Mucosa of descending colon (tissue), 3 donors: ENCODE data around the gene C19orf25. TPM values are rescaled to one million over a fixed set of nuclear protein-coding genes. Genes with fewer than 3 reads are reported as not detected.
A peak's percentile ranks its signal among the peaks of the same experiment; 100 is the strongest.

ENCODE experiments used
- ATAC-seq: fragments of 200-7000 bp; cut with Tn5 transposase; one replicate; pipeline ENCODE4 v1.9.1; 2020; ENCODE audit warnings: mild to moderate bottlenecking, moderate library complexity
- DNase-seq, 3 donors: peaks; one replicate each; pipeline ENCODE4 v3.0.0-alpha.2; 2020
- H3K36me3 ChIP-seq: fragments of 200-600 bp; one replicate; pipeline ENCODE4 v1.8.0; 2021; ENCODE audit warnings: low read depth, mild to moderate bottlenecking
- H3K4me1 ChIP-seq: fragments of 200-600 bp; one replicate; pipeline ENCODE4 v1.8.0; 2021; ENCODE audit warnings: low read depth, mild to moderate bottlenecking
- H3K4me3 ChIP-seq: fragments of 200-600 bp; one replicate; pipeline ENCODE4 v1.8.0; 2021; ENCODE audit warnings: mild to moderate bottlenecking
- H3K9me3 ChIP-seq: fragments of 200-600 bp; one replicate; pipeline ENCODE4 v1.8.0; 2021; ENCODE audit warnings: mild to moderate bottlenecking
- intact Hi-C, 2 donors: fragments of 100-400 bp; cut with DNase I in 1 of 2; cut with micrococcal nuclease in 1 of 2; formaldehyde crosslinking; loops; one replicate each; pipeline versions ENCODE4 v1.11.0 to v1.11.1; 2022; cut with DNase I, micrococcal nuclease
- long read RNA-seq, 2 donors: library from polyadenylated mRNA; unstranded; transcript quantifications; one replicate each; pipeline ENCODE4 v2.0.0, GENCODE V29; 2019 to 2021
- total RNA-seq, 3 donors: library from RNA; stranded (reverse); fragmentation: NEBNext Ultra II Directional in 2 of 3; extraction: Animal tissue kit (Norgen Biotek cat#: 25700) in 2 of 3; gene quantifications; one replicate each; pipeline versions ENCODE4 v1.2.1 to v1.2.4, GENCODE V29; 2021 to 2023
- TF ChIP-seq, protein P1 (sequence below): fragments of 200-600 bp; IDR thresholded peaks from one replicate; pipeline ENCODE4 v1.8.0; 2022; ENCODE audit warnings: antibody characterized with exemption, mild to moderate bottlenecking
- donor health status: DM: no; HTN: no; CAD: no; lungs with moderate emphysema.
- donor health status: DM: no; HTN: no; CAD: no.
- donor health status: DM: no; HTN: yes; CAD: no.

The C19orf25 gene
- total RNA-seq = 10 to 100 TPM; 36.7 to 48.9 (median 38.1) TPM
- long read RNA-seq, donor 1, transcript C19orf25-203 (3 exons, 1,837 nt) = major isoform, 50 of 92 reads
- long read RNA-seq, donor 1, transcript C19orf25-202 (2 exons, 2,403 nt) = minor isoform, 9 of 92 reads
- long read RNA-seq, donor 1, transcript C19orf25-204 (3 exons, 1,265 nt) = minor isoform, 5 of 92 reads
- long read RNA-seq, donor 1, partial matches to known transcripts = 4 of 92 reads
- long read RNA-seq, donor 1, other reads (novel, unspliced or antisense) = 12 of 92 reads
- long read RNA-seq, donor 2, transcript C19orf25-202 (2 exons, 2,403 nt) = minor isoform, 8 of 58 reads
- long read RNA-seq, donor 2, transcript C19orf25-203 (3 exons, 1,837 nt) = major isoform, 32 of 58 reads
- long read RNA-seq, donor 2, partial matches to known transcripts = 4 of 58 reads
- long read RNA-seq, donor 2, other reads (novel, unspliced or antisense) = 8 of 58 reads

DNA sequence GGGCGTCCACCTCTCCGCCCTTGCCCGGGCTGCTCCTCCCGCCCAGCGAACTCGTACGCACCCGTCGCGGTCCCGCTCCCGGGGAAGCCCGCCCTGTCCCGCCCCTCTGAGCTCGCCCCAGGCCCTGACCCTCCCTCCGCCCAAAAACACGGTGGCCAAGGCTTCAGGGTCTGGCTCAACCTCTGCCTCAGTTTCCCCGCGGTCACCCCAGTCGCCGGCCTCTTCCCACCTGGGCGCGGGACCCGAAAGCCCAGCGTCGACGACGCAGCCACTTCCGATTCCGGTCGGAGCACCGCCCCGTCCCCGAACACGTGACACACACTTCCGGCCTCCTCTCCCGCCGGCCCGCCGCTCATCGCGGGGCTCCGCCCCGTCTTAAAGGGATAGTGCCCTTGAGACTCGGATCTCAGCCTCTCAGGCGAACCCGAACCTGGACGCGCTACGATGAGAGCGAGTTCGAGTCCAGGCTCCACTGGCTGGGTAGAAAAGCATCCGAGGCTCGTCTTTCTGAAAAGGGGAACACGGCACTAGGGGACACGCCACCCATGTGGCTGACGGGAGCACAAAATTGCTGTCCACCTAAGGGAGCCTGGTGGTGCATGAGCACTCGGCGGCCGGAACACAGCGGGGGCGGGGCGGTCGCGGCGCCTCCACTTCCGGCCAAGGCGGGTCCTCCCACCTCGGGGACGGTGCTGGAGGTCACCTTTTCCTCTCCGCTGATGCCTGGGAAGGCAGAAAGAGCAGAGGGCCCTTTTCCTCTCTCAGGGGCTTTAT, at the start of gene C19orf25:
Gene C19orf25 (minus strand): TSS at position 282 of the 774 bp plus-strand sequence. CDS start 312 bp downstream, outside the sequence.
- intact Hi-C loops = no loop called here
- peak; percentile 96 to 97 (median 96) for DNase-seq
- peak within 1 kb of the TSS; percentile 97 for H3K4me3 ChIP-seq
- TF ChIP-seq, protein P1, sequence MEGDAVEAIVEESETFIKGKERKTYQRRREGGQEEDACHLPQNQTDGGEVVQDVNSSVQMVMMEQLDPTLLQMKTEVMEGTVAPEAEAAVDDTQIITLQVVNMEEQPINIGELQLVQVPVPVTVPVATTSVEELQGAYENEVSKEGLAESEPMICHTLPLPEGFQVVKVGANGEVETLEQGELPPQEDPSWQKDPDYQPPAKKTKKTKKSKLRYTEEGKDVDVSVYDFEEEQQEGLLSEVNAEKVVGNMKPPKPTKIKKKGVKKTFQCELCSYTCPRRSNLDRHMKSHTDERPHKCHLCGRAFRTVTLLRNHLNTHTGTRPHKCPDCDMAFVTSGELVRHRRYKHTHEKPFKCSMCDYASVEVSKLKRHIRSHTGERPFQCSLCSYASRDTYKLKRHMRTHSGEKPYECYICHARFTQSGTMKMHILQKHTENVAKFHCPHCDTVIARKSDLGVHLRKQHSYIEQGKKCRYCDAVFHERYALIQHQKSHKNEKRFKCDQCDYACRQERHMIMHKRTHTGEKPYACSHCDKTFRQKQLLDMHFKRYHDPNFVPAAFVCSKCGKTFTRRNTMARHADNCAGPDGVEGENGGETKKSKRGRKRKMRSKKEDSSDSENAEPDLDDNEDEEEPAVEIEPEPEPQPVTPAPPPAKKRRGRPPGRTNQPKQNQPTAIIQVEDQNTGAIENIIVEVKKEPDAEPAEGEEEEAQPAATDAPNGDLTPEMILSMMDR = no peak
- no peaks in the 10 kb centered on the region for H3K36me3 ChIP-seq
- ATAC-seq = peak; percentile 98
- no peaks in the 10 kb centered on the region for H3K9me3 ChIP-seq
- peaks cover 13% of the 10 kb centered on the region for H3K4me1 ChIP-seq

DNA sequence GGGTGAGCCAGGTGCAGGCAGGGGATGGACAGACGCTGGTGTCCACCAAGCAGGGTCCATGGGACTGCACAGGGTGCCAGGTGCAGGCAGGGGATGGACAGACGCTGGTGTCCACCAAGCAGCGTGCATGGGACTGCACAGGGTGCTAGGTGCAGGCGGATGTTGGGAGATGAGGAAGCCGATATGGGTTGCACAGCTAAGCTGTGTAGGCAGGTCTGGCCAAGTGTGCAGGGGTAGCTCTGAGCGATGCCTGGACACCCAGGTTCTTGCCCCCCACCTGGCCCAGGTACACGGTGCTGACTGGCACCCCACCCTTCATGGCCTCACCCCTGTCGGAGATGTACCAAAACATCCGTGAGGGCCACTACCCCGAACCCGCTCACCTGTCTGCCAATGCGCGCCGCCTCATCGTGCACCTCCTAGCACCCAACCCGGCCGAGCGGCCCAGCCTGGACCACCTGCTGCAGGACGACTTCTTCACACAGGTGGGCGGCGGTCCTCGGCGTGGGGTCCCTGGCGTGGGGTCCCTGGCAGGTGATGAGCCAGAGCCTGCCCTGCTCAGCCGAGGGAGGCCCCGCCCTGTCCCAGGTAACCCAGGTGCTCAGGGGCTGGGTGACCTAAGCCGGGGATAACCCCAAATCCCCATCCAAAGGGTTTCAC, 48.8 kb upstream of the C19orf25 start:
- ATAC-seq = no peak
- intact Hi-C loops = no loop called here
- H3K9me3 ChIP-seq = no peaks in the 10 kb centered on the region
- DNase-seq = no peak
- H3K4me1 ChIP-seq = no peaks in the 10 kb centered on the region
- H3K4me3 ChIP-seq = no peak overlapping the region
- no peaks in the 10 kb centered on the region for H3K36me3 ChIP-seq
- TF ChIP-seq, protein P1 = no peak

DNA sequence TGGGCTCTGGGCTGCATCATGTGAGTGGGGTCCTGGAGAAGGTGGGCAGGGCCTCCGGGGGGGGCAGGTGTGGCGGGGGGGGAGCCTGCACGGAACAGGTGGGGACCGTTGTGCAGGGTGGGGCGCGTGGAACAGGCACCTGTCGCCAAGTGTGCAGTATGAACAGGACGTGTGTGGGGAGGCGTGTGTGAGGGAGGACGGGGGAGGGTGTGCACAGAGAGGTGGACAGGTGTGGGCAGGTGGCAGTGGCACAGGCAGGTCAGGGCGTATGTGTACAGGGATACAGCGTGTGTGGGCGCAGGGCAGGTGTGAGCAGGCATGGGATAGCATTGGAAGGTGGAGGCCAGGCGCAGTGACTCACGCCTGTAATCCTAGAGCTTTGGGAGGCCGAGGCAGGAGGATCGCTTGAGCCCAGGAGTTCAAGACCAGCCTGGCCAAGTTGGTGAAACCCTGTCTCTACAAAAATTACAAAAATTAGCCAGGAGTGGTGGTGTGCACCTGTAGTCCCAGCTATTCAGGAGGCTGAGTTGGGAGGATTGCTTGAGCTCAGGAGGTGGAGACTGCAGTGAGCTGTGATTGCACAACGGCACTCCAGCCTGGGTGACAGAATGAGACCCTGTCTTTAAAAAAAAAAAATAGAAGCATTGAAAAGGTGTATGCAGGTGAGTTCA, 48.1 kb upstream of the C19orf25 start:
- Histone ChIP-seq H3K9me3 (no peaks in the 10 kb centered on the region), H3K4me3 (no peak overlapping the region), H3K4me1 (no peaks in the 10 kb centered on the region), H3K36me3 (no peaks in the 10 kb centered on the region)
- TF ChIP-seq, protein P1 = no peak
- intact Hi-C loops = no loop called here
- DNase-seq (no peak), ATAC-seq (peak; percentile 9)

DNA sequence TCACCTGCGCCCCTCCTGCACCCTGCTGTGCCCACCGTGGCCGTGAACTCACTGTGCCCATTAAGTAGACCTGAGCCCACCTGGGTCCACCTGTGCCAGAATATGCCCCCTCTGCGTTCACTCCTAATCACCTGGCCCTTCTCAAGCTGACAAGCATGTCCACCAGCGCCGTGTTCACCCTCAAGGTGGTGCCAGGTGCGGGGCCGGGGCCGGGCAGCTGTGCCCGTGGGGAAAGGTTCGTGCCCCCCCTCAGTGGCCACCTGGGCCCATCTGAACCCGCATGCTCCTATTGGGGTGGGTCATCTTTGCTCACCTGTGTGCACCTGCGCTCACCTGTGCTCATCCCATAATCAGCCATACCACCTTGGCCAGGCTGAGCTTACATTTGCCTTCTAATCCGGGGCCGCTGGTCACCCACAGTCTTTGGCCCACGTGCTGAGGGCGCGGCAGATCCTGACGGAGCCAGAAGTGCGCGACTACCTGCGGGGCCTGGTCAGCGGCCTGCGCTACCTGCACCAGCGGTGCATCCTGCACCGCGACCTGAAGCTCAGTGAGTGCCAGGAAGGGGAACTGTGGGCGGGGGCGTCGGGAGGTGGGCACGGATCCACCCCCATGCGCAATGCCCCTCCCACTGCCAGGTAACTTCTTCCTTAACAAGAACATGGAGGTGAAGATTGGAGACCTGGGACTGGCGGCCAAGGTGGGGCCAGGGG, 47.2 kb upstream of the C19orf25 start:
- ATAC-seq (no peak), DNase-seq (no peak)
- intact Hi-C loops = no loop called here
- no peaks in the 10 kb centered on the region for H3K9me3 ChIP-seq
- TF ChIP-seq, protein P1 = no peak
- no peaks in the 10 kb centered on the region for H3K36me3 ChIP-seq
- H3K4me1 ChIP-seq = no peaks in the 10 kb centered on the region
- H3K4me3 ChIP-seq = no peak overlapping the region
